Breast epithelium (tissue), 3 donors: ENCODE measurements around the gene TAF11.

Experiments
- POLR2A ChIP-seq: fragments of 450-650 bp; IDR thresholded peaks from one replicate; pipeline ENCODE4 v1.6.1; 2016; ENCODE audit warnings: antibody characterized with exemption, mild to moderate bottlenecking, moderate library complexity
- POLR2AphosphoS5 ChIP-seq, 3 donors: sonication (generic); formaldehyde crosslinking; IDR thresholded peaks; one replicate each; pipeline ENCODE4 v1.6.1; 2017; ENCODE audit warnings: antibody characterized with exemption in 3 of 3
- TF ChIP-seq, protein P1 (sequence below), 3 donors: fragments of 450-650 bp; IDR thresholded peaks; one replicate each; pipeline ENCODE4 v1.5.1; 2016 to 2017; ENCODE audit warnings: antibody characterized with exemption in 3 of 3, mild to moderate bottlenecking in 3 of 3, moderate library complexity in 3 of 3

DNA sequence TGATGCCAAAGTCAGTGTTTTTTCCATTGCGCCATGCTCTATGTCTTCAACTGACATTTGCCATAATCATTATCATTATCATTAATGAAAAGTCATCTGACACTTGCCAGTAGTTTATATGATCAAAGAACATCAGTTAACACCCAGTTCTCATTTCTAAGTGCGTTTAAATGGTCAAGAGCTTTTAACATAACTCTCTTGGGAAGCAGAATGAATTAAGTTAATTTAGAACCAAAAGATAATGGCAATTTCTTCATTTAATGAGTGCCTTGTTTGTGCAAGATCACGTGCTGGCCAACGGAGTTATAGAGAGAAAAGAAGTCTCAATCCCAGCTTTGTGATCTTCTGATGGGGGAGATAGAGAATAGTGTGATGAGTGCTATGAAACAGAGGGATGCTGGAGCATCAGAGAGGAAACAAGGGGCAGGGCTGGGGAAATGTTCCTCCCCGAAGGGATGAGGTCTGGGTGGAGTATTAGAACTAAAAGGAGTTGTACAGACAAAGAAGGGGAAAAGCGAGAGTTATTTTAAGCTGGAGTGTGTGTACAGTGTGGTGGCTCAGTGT, 21.6 kb upstream of the TAF11 start:
- TF ChIP-seq, protein P1, sequence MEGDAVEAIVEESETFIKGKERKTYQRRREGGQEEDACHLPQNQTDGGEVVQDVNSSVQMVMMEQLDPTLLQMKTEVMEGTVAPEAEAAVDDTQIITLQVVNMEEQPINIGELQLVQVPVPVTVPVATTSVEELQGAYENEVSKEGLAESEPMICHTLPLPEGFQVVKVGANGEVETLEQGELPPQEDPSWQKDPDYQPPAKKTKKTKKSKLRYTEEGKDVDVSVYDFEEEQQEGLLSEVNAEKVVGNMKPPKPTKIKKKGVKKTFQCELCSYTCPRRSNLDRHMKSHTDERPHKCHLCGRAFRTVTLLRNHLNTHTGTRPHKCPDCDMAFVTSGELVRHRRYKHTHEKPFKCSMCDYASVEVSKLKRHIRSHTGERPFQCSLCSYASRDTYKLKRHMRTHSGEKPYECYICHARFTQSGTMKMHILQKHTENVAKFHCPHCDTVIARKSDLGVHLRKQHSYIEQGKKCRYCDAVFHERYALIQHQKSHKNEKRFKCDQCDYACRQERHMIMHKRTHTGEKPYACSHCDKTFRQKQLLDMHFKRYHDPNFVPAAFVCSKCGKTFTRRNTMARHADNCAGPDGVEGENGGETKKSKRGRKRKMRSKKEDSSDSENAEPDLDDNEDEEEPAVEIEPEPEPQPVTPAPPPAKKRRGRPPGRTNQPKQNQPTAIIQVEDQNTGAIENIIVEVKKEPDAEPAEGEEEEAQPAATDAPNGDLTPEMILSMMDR (IDR thresholded peaks at IDR 0.05), result no peak
- TF ChIP-seq POLR2A (no peak), POLR2AphosphoS5 (IDR thresholded peaks at IDR 0.05) (no peak)
